22Rv1 (cell line): ENCODE results near the gene EPHB1.

ENCODE experiments used
- ZFX ChIP-seq: fragments of 450-650 bp; IDR thresholded peaks from 2 replicates; pipeline ENCODE4 v1.6.1; 2017; ENCODE audit warnings: antibody characterized with exemption, borderline replicate concordance
- TF ChIP-seq, protein P1 (sequence below): fragments of 450-650 bp; IDR thresholded peaks from 2 replicates; pipeline ENCODE4 v1.5.1; 2017; ENCODE audit warnings: mild to moderate bottlenecking

DNA sequence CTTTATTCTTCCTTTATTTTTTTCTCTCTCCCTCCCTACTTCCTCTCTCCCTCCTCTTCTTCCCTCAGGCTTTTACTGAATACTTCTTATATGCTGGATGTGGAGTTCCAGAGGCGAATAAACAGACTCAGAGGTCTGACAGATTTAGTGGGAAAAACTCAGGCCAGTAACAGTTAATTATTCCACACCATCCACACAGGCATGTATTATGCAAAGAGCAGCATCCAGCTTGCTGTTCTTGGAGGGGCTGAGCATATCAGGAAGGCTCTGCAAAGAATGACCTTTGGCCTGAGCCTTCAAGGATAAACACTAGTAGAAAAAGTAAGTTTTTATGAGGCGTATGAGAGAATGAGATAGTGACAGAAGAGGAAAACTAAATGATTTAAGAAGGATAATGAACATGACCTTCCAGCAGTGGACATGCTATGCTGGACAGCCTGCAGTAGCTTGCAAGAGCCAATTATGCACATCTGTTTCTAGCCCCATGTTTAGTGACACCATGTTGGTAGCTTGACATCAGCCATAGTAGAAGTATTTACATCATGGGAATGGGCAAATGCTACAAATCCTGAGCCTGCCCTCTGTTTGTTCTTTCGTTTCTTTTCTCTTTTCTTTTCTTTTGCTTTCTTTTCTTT is 387.4 kb downstream of the EPHB1 start:
- TF ChIP-seq, protein P1, sequence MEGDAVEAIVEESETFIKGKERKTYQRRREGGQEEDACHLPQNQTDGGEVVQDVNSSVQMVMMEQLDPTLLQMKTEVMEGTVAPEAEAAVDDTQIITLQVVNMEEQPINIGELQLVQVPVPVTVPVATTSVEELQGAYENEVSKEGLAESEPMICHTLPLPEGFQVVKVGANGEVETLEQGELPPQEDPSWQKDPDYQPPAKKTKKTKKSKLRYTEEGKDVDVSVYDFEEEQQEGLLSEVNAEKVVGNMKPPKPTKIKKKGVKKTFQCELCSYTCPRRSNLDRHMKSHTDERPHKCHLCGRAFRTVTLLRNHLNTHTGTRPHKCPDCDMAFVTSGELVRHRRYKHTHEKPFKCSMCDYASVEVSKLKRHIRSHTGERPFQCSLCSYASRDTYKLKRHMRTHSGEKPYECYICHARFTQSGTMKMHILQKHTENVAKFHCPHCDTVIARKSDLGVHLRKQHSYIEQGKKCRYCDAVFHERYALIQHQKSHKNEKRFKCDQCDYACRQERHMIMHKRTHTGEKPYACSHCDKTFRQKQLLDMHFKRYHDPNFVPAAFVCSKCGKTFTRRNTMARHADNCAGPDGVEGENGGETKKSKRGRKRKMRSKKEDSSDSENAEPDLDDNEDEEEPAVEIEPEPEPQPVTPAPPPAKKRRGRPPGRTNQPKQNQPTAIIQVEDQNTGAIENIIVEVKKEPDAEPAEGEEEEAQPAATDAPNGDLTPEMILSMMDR, result no peak
- TF ChIP-seq ZFX, result no peak
